OCI-LY7 (cell line): ENCODE data around the gene TSG101. TPM values are rescaled to one million over a fixed set of nuclear protein-coding genes. Genes with fewer than 3 reads are reported as not detected.

Source experiments
- Bru-seq: library from RNA; stranded (reverse); fragments of 400-500 nt; gene quantifications from one replicate; lab custom pipeline; 2021; lab: Mats Ljungman, UMichigan
- BruChase-seq, 2 experiments: library from RNA; stranded (reverse); fragments of 400-500 nt; gene quantifications; one replicate each; lab custom pipeline; 2021; lab: Mats Ljungman, UMichigan
- BruUV-seq: library from RNA; stranded (reverse); fragments of 400-500 nt; replicated peaks from 2 replicates; lab custom pipeline; 2021; lab: Mats Ljungman, UMichigan
- CTCF ChIA-PET: fragments of 300-600 bp; sonication (Branson Sonifier 250); formaldehyde crosslinking; loops from one replicate; lab custom pipeline; 2022; ENCODE audit warnings: antibody characterized with exemption; ENCODE audit not compliant: unreplicated experiment; lab: Charles Lee
- POLR2A ChIA-PET: fragments of 300-600 bp; sonication (Branson Sonifier 250); formaldehyde crosslinking; loops from one replicate; lab custom pipeline; 2022; ENCODE audit warnings: antibody characterized with exemption; lab: Charles Lee
- DNase-seq: peaks from one replicate; pipeline ENCODE4 v3.0.0-alpha.2; 2015; ENCODE audit warnings: low spot score
- H2AFZ ChIP-seq: fragments of 200-600 bp; sonication (generic), shearing (Covaris generic); 2 replicates; pipeline ENCODE4 v1.6.1; 2014; ENCODE audit warnings: mild to moderate bottlenecking, antibody characterized with exemption, low read length, moderate library complexity
- H3K27ac ChIP-seq: fragments of 200-600 bp; sonication (generic); 2 replicates; pipeline ENCODE4 v1.5.1; 2014; ENCODE audit warnings: mixed run types, low read depth, mild to moderate bottlenecking, moderate library complexity, low read length, inconsistent platforms; ENCODE audit not compliant: poor library complexity, severe bottlenecking
- H3K36me3 ChIP-seq: fragments of 200-600 bp; sonication (generic); 2 replicates; pipeline ENCODE4 v1.6.1; 2014; ENCODE audit warnings: mild to moderate bottlenecking, antibody characterized with exemption, low read length, moderate library complexity, mixed read lengths; ENCODE audit not compliant: insufficient read depth
- H3K4me1 ChIP-seq: fragments of 200-600 bp; sonication (generic); 2 replicates; pipeline ENCODE4 v1.5.1; 2014; ENCODE audit warnings: mild to moderate bottlenecking, low read length; ENCODE audit not compliant: insufficient read depth, poor library complexity, severe bottlenecking
- H3K4me2 ChIP-seq: fragments of 200-600 bp; sonication (generic); 2 replicates; pipeline ENCODE4 v1.6.1; 2014; ENCODE audit warnings: mild to moderate bottlenecking, low read length
- H3K4me3 ChIP-seq: fragments of 200-600 bp; sonication (generic); 2 replicates; pipeline ENCODE4 v1.5.1; 2014; ENCODE audit warnings: mild to moderate bottlenecking, low read depth, low read length; ENCODE audit not compliant: poor library complexity, severe bottlenecking
- H3K79me2 ChIP-seq: fragments of 200-600 bp; sonication (generic); 2 replicates; pipeline ENCODE4 v1.6.1; 2016; ENCODE audit warnings: low read depth, mild to moderate bottlenecking, low read length, moderate library complexity, mixed read lengths; ENCODE audit not compliant: insufficient read depth
- H3K9me2 ChIP-seq: fragments of 200-600 bp; sonication (generic); 2 replicates; pipeline ENCODE4 v1.6.1; 2016; ENCODE audit warnings: mild to moderate bottlenecking, low read length, mixed read lengths; ENCODE audit not compliant: insufficient read depth
- H3K9me3 ChIP-seq: fragments of 200-600 bp; sonication (generic); 2 replicates; pipeline ENCODE4 v1.6.1; 2014; ENCODE audit warnings: mild to moderate bottlenecking, mixed run types, low read length, mixed read lengths
- H4K20me1 ChIP-seq: fragments of 200-600 bp; sonication (generic); 2 replicates; pipeline ENCODE4 v1.6.1; 2014; ENCODE audit warnings: mild to moderate bottlenecking, antibody characterized with exemption, low read length, moderate library complexity, mixed read lengths; ENCODE audit not compliant: insufficient read depth
- CTCF ChIP-seq: fragments of 200-600 bp; sonication (generic); conservative IDR thresholded peaks from 2 replicates; pipeline ENCODE4 v1.5.1; 2014; ENCODE audit warnings: mild to moderate bottlenecking, antibody characterized with exemption, low read length, moderate library complexity, mixed read lengths
- EZH2phosphoT487 ChIP-seq: fragments of 200-600 bp; sonication (generic); IDR thresholded peaks from 2 replicates; pipeline ENCODE4 v1.6.1; 2018; ENCODE audit warnings: low read depth, borderline replicate concordance, mild to moderate bottlenecking, mixed run types, antibody characterized with exemption, low read length, moderate library complexity, mixed read lengths
- intact Hi-C: fragments of 100-400 bp; cut with micrococcal nuclease; formaldehyde crosslinking; loops from one replicate; pipeline ENCODE4 v1.10.0; 2022; ENCODE audit not compliant: unreplicated experiment
- long read RNA-seq: library from polyadenylated mRNA; stranded (forward); transcript quantifications from one replicate; pipeline ENCODE4 v2.0.0, GENCODE V29; 2022
- total RNA-seq, 2 experiments: library from RNA; depleted of rRNA in 1 of 2; stranded (reverse); fragments of >200 nt in 1 of 2; shearing (Covaris generic) in 1 of 2; gene quantifications; 2 replicates each; pipeline ENCODE4 v1.2.3, GENCODE V29; 2014 to 2022

Gene TSG101
- total RNA-seq (2014; rRNA removed; shearing (Covaris generic)) (56.9 and 96.8 TPM in 2 replicates), total RNA-seq (2022) (54.2 and 72.1 TPM in 2 replicates), Bru-seq, nascent RNA (percentile 80 among the genes with signal in this experiment), BruChase-seq, experiment 1, labeled RNA remaining after a 6-hour chase (percentile 67 among the genes with signal in this experiment), BruChase-seq, experiment 2, labeled RNA remaining after a 2-hour chase (percentile 69 among the genes with signal in this experiment)
- long read RNA-seq, transcript TSG101-201 (10 exons, 1,824 nt): major isoform, 162 of 183 reads
- long read RNA-seq, partial matches to known transcripts: 4 of 183 reads
- long read RNA-seq, other reads (novel, unspliced or antisense): 17 of 183 reads

- no peak for TF ChIP-seq EZH2phosphoT487
- no peak for TF ChIP-seq CTCF
- intact Hi-C loops: loop anchor here (2.0 to 10.0 kb wide), 8 partner anchors 108 to 716 kb away; partner anchors contain the start of genes E2F8, GTF2H1, HPS5 and LDHA
- no peaks in the 10 kb centered on the region for H3K9me3 ChIP-seq
- peak within 1 kb of the TSS; percentile 87 for H3K27ac ChIP-seq
- H3K79me2 ChIP-seq: peaks cover 75% of the 10 kb centered on the region
- H3K9me2 ChIP-seq: no peaks in the 10 kb centered on the region
- peak within 1 kb of the TSS; percentile 86 for H3K4me3 ChIP-seq
- H3K36me3 ChIP-seq: peaks cover 21% of the 10 kb centered on the region
- ChIA-PET POLR2A (interaction anchor here (0.5 to 2.1 kb wide), 22 partner anchors 9 to 1779 kb away, joined by 3 to 17 read pairs (median 4); partner anchors contain the start of genes GTF2H1, HPS5, LDHA and SPTY2D1), CTCF (interaction anchor here (0.6 kb wide), 2 partner anchors 113 to 219 kb away, joined by 3 to 14 read pairs; no protein-coding TSS in a partner anchor)
- no TSS peak for BruUV-seq
- peaks cover 68% of the 10 kb centered on the region for H3K4me1 ChIP-seq
- DNase-seq: peak; percentile 92
- peaks cover 5% of the 10 kb centered on the region; the same call in 1 of the 2 replicates for H4K20me1 ChIP-seq
- H2AFZ ChIP-seq: peak within 1 kb of the TSS; percentile 41; the same call in 1 of the 2 replicates
- peak within 1 kb of the TSS; percentile 90 for H3K4me2 ChIP-seq
These were observed at the start of gene TSG101 for GRCh38 chr11:18526521-18527296. TSG101 (minus strand) TSS chr11:18526942; CDS start chr11:18526816, 126 bp downstream.

GRCh38 chr11:18575361-18575760 lies 48.6 kb upstream of the TSG101 start:
- no peak overlapping the region for H2AFZ ChIP-seq
- intact Hi-C loops: no loop called here
- no peaks in the 10 kb centered on the region for H4K20me1 ChIP-seq
- no peak for DNase-seq
- CTCF ChIA-PET: no interaction called here
- no peaks in the 10 kb centered on the region for H3K9me3 ChIP-seq
- H3K9me2 ChIP-seq: no peaks in the 10 kb centered on the region
- H3K4me2 ChIP-seq: no peak overlapping the region
- H3K4me3 ChIP-seq: no peak overlapping the region
- H3K36me3 ChIP-seq: no peaks in the 10 kb centered on the region
- no peaks in the 10 kb centered on the region for H3K4me1 ChIP-seq
- H3K79me2 ChIP-seq: no peaks in the 10 kb centered on the region
- TF ChIP-seq CTCF: no peak
- TF ChIP-seq EZH2phosphoT487: no peak
- POLR2A ChIA-PET: interaction anchor here (0.6 to 1.0 kb wide), 2 partner anchors 27 to 410 kb away, joined by 4 read pairs; no protein-coding TSS in a partner anchor
- H3K27ac ChIP-seq: no peak overlapping the region
- BruUV-seq: no TSS peak
